ENCODE data around the gene RAB8A. TPM values are rescaled to one million over a fixed set of nuclear protein-coding genes. Genes with fewer than 3 reads are reported as not detected.
A peak's percentile ranks its signal among the peaks of the same experiment; 100 is the strongest.

Gene RAB8A
- total and polyA plus RNA-seq, 8 donors = 64.9 to 102 (median 73.0) TPM

DNA sequence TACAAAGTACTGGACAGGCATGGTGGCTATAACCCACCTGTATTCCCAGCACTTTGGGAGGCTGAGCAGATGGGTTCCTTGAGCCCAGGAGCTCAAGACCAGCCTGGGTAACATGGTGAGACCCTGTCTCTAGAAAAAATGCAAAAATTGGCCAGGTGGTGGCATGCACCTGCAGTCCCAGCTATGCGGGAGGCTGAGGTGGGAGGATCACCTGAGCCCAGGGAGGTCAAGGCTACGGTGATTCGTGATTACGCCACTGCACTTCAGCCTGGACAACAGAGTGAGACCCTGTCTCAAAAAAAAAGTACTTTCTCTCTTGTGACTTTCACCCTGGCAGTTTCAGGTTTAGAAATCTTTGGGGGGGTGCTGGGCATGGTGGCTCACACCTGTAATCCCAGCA is 11.2 kb upstream of the RAB8A start:
- TF ChIP-seq, protein P1, sequence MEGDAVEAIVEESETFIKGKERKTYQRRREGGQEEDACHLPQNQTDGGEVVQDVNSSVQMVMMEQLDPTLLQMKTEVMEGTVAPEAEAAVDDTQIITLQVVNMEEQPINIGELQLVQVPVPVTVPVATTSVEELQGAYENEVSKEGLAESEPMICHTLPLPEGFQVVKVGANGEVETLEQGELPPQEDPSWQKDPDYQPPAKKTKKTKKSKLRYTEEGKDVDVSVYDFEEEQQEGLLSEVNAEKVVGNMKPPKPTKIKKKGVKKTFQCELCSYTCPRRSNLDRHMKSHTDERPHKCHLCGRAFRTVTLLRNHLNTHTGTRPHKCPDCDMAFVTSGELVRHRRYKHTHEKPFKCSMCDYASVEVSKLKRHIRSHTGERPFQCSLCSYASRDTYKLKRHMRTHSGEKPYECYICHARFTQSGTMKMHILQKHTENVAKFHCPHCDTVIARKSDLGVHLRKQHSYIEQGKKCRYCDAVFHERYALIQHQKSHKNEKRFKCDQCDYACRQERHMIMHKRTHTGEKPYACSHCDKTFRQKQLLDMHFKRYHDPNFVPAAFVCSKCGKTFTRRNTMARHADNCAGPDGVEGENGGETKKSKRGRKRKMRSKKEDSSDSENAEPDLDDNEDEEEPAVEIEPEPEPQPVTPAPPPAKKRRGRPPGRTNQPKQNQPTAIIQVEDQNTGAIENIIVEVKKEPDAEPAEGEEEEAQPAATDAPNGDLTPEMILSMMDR (IDR thresholded peaks at IDR 0.05) = no peak
- Histone ChIP-seq H3K9me3 (no peaks in the 10 kb centered on the region), H3K36me3 (peaks cover 8 to 95% of the 10 kb centered on the region in 2 donors), H3K27ac (no peak overlapping the region), H3K4me3 (no peak overlapping the region), H3K4me1 (peaks cover 0 to 17% of the 10 kb centered on the region in 2 donors), H3K27me3 (no peaks in the 10 kb centered on the region)
- ATAC-seq (no peak), DNase-seq (no peak)
- intact Hi-C loops (cut with DNase I) = no loop called here

DNA sequence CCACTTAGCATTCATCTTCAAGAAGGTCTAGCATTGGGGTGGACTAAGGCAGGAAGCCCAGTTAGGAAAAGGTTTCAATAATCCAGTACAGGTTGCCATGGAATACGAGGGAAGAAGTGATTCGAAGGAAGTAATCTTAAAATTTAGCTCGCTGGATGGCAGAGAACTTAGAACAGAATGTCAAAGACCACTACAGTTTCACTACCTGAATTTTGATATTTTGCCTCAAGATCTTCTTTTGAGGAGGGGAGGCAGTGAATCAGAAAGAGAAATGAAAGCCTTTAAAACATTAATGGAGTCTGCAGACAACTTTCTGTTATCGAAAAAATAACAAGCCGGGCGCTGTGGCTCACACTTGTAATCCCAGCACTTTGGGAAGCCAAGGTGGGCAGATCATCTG is 7.0 kb upstream of the RAB8A start:
- DNase-seq (peak in 1 of 4 donors; percentile 12), ATAC-seq (no peak)
- Histone ChIP-seq H3K4me1 (peaks cover 0 to 6% of the 10 kb centered on the region in 2 donors), H3K4me3 (no peak overlapping the region), H3K9me3 (no peaks in the 10 kb centered on the region), H3K27me3 (no peaks in the 10 kb centered on the region), H3K36me3 (peaks cover 8 to 53% of the 10 kb centered on the region in 2 donors), H3K27ac (no peak overlapping the region)
- TF ChIP-seq, protein P1 (IDR thresholded peaks at IDR 0.05) = no peak
- intact Hi-C loops (cut with DNase I) = no loop called here

GRCh38 chr19:16106121-16106520 is 5.6 kb upstream of the RAB8A start:
- H3K4me1 ChIP-seq = peaks cover 0 to 12% of the 10 kb centered on the region in 2 donors
- peaks cover 8 to 39% of the 10 kb centered on the region in 2 donors for H3K36me3 ChIP-seq
- H3K9me3 ChIP-seq = no peaks in the 10 kb centered on the region
- ATAC-seq (no peak), DNase-seq (no peak)
- intact Hi-C loops (cut with DNase I) = no loop called here
- no peaks in the 10 kb centered on the region for H3K27me3 ChIP-seq
- TF ChIP-seq, protein P1 (IDR thresholded peaks at IDR 0.05) = no peak
- H3K27ac ChIP-seq = no peak overlapping the region
- H3K4me3 ChIP-seq = no peak overlapping the region

DNA sequence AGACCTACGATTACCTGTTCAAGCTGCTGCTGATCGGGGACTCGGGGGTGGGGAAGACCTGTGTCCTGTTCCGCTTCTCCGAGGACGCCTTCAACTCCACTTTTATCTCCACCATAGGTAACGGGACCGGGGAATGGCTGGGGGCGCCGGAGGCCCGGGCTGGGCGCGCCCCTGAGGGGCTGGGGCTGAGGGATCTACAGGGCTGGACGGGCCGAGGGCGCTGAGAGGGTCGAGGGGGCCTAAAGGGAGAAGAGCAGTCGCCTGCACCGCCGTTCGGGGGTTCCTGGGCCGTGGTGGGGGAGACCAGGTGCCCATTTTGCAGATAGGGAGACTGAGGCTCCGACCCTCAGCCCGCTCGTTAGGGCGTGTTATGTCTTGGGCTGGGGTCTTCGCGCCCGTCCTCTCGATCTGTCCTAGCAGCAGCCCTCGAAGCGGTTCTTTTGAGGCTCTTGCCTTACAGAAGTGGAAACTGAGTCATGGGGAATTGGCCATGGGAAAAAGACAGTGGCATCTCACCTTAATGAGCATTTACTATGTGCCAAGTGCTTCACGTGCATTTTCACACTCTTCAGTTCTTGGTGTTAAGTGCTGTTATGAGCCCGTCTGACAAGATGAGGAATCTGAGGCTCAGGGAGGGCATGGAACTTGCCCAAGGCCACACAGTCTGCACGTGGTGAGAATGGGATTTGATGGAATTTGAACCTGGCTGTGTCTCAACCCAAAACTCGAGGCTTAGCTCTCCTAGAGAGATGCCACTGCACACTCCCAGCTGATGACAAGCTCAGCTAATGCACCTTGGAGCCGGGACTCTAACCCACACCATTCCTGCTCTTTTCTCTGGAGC is 442 bp downstream of the RAB8A start:
- intact Hi-C loops (cut with DNase I) = no loop called here
- H3K9me3 ChIP-seq = no peaks in the 10 kb centered on the region
- H3K36me3 ChIP-seq = peaks cover 0 to 26% of the 10 kb centered on the region in 2 donors
- TF ChIP-seq, protein P1 (IDR thresholded peaks at IDR 0.05) = no peak
- H3K4me3 ChIP-seq = peak overlapping the region; percentile 90 to 94
- DNase-seq (no peak), ATAC-seq (peak; percentile 1)
- peaks cover 6 to 54% of the 10 kb centered on the region in 2 donors for H3K4me1 ChIP-seq
- H3K27me3 ChIP-seq = no peaks in the 10 kb centered on the region
- H3K27ac ChIP-seq = peak overlapping the region; percentile 81 to 92

DNA sequence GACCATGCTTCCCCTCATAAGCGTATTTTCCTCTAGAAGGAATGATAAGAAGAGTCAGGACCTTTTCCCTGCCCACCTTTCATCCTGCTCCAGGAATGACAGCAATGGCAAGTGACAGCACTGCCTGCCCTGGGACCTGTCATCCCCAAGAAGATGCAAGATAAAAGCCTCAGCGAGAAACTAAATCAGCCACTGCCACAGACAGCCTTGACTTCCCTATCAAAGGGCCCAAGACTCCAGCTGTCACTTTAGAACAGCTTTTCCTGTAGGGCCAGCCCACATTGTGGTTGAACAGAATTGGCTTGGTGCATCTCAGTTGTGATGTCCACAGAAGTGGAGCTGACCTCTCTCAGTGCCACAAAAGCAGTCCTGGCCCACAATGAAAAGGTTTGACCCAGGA is 1.1 kb downstream of the RAB8A start:
- Histone ChIP-seq H3K36me3 (peaks cover 0 to 28% of the 10 kb centered on the region in 2 donors), H3K9me3 (no peaks in the 10 kb centered on the region), H3K27me3 (no peaks in the 10 kb centered on the region), H3K4me3 (peak overlapping the region in 1 of 2 donors; percentile 90), H3K27ac (peak overlapping the region in 1 of 2 donors; percentile 92), H3K4me1 (peaks cover 8 to 61% of the 10 kb centered on the region in 2 donors)
- TF ChIP-seq, protein P1 (IDR thresholded peaks at IDR 0.05) = no peak
- DNase-seq (no peak), ATAC-seq (no peak)
- intact Hi-C loops (cut with DNase I) = no loop called here
